Liver (tissue), 9 donors: Measurements from ENCODE around the gene CLDN10. TPM values are rescaled to one million over a fixed set of nuclear protein-coding genes. Genes with fewer than 3 reads are reported as not detected.
A peak's percentile ranks its signal among the peaks of the same experiment; 100 is the strongest.

ENCODE experiments used
- DNase-seq: peaks from one replicate; pipeline ENCODE4 v3.0.0-alpha.2; 2017; ENCODE audit warnings: low spot score
- H3K27ac ChIP-seq, 2 donors: one replicate each; pipeline ENCODE4 v1.7.0; 2013; ENCODE audit warnings: inconsistent platforms in 2 of 2, low read length in 2 of 2, control low read depth in 1 of 2, low read depth in 1 of 2, mild to moderate bottlenecking in 1 of 2
- H3K27me3 ChIP-seq, 4 donors: one replicate each; pipeline versions ENCODE4 v1.6.1 to v1.7.0; 2013; ENCODE audit warnings: low read length in 3 of 4, inconsistent platforms in 1 of 4, mild to moderate bottlenecking in 1 of 4, moderate library complexity in 1 of 4; ENCODE audit not compliant: control insufficient read depth in 4 of 4, insufficient read depth in 4 of 4
- H3K36me3 ChIP-seq, 4 donors: one replicate each; pipeline versions ENCODE4 v1.6.1 to v1.7.0; 2013; ENCODE audit warnings: low read length in 3 of 4, mild to moderate bottlenecking in 3 of 4, low read depth in 1 of 4, moderate library complexity in 1 of 4; ENCODE audit not compliant: control insufficient read depth in 4 of 4, insufficient read depth in 3 of 4
- H3K4me1 ChIP-seq, 4 donors: one replicate each; pipeline versions ENCODE4 v1.6.1 to v1.7.0; 2013; ENCODE audit warnings: low read length in 3 of 4, mild to moderate bottlenecking in 3 of 4, moderate library complexity in 1 of 4; ENCODE audit not compliant: control insufficient read depth in 4 of 4, insufficient read depth in 4 of 4
- H3K4me3 ChIP-seq, 3 donors: one replicate each; pipeline versions ENCODE4 v1.6.1 to v1.7.0; 2013; ENCODE audit warnings: low read length in 3 of 3, control low read depth in 1 of 3, low read depth in 1 of 3, mild to moderate bottlenecking in 1 of 3
- H3K9ac ChIP-seq, 2 donors: one replicate each; pipeline ENCODE4 v1.7.0; 2013; ENCODE audit warnings: low read length in 2 of 2, mild to moderate bottlenecking in 2 of 2, moderate library complexity in 2 of 2, control low read depth in 1 of 2, low read depth in 1 of 2
- H3K9me3 ChIP-seq, 4 donors: one replicate each; pipeline versions ENCODE4 v1.6.1 to v1.7.0; 2013; ENCODE audit warnings: low read length in 3 of 4; ENCODE audit not compliant: control insufficient read depth in 4 of 4
- FOXA2 ChIP-seq: IDR thresholded peaks from 2 replicates; pipeline ENCODE4 v1.6.1; 2016; ENCODE audit warnings: antibody characterized with exemption
- HNF4A ChIP-seq, 2 donors: conservative IDR thresholded peaks; 2 replicates each; pipeline ENCODE4 v1.6.1; 2016; ENCODE audit warnings: antibody characterized with exemption in 2 of 2, mild to moderate bottlenecking in 2 of 2
- HNF4G ChIP-seq: IDR thresholded peaks from 2 replicates; pipeline ENCODE4 v1.6.1; 2016; ENCODE audit warnings: antibody characterized with exemption
- RAD21 ChIP-seq, 2 donors: IDR thresholded peaks; 2 replicates each; pipeline ENCODE4 v1.6.1; 2016; ENCODE audit warnings: antibody characterized with exemption in 2 of 2, mild to moderate bottlenecking in 2 of 2
- RXRA ChIP-seq, 2 donors: IDR thresholded peaks; 2 replicates each; pipeline ENCODE4 v1.6.1; 2017 to 2018; ENCODE audit warnings: antibody characterized with exemption in 2 of 2, mild to moderate bottlenecking in 1 of 2
- SP1 ChIP-seq: IDR thresholded peaks from 2 replicates; pipeline ENCODE4 v1.6.1; 2018; ENCODE audit warnings: antibody characterized with exemption, mild to moderate bottlenecking
- TAF1 ChIP-seq: conservative IDR thresholded peaks from 2 replicates; pipeline ENCODE4 v1.6.1; 2016; ENCODE audit warnings: antibody characterized with exemption, mild to moderate bottlenecking
- YY1 ChIP-seq: IDR thresholded peaks from 2 replicates; pipeline ENCODE4 v1.6.1; 2016; ENCODE audit warnings: antibody characterized with exemption, mild to moderate bottlenecking
- ZBTB33 ChIP-seq: IDR thresholded peaks from 2 replicates; pipeline ENCODE4 v1.6.1; 2016; ENCODE audit warnings: antibody characterized with exemption
- WGBS: extraction: QIAGEN DNeasy Blood & Tissue Kit; methylation state at CpG from one replicate; pipeline ENCODE4 v1.1.7; 2013; 5-methylcytosine and 5-hydroxymethylcytosine counted together
- polyA plus RNA-seq, 2 donors: library from polyadenylated mRNA; stranded (reverse) in 1 of 2; unstranded in 1 of 2; fragments of 200-250 nt in 1 of 2; fragments of >200 nt in 1 of 2; fragmentation: Nextera tagmentation in 1 of 2; extraction: Ambion mirVana in 1 of 2; gene quantifications; one replicate each; pipeline versions ENCODE4 v1.2.1 to v1.2.3, GENCODE V29; 2013 to 2015
- total RNA-seq, 2 donors: library from RNA; depleted of rRNA; stranded (reverse); fragments of >200 nt; gene quantifications; one replicate each; pipeline ENCODE4 v1.2.3, GENCODE V29; 2014
- TF ChIP-seq, protein P1 (sequence below): IDR thresholded peaks from 2 replicates; pipeline ENCODE4 v1.6.1; 2016; ENCODE audit warnings: antibody characterized with exemption, mild to moderate bottlenecking
- donor health status: healthy.
- donor health status: healthy.
- donor health status: healthy.
- donor health status: healthy.
- donor health status: healthy.

Gene CLDN10
- total and polyA plus RNA-seq, 4 donors, result 0.79 to 15.1 (median 3.1) TPM

DNA sequence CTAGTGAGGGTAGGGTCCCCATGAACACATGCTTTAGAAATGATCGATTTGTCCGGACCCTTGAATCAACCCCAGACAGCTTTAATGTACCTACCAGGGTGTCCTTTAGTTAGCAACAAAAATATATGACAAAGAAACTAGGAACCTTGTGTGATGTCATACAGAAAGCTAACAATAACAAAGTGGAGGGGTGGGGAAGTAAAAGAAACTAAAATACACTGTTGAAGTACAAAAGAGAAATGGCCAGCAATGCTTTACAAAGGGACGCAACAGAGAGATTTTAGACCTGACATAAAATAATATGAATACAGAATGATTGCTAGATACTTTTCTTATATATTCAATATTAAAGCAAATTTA lies 52.0 kb downstream of the CLDN10 start:
- no peak overlapping the region for H3K27ac ChIP-seq
- WGBS, result 79% methylated on average over 3 of the region's 3 CpGs
- no peaks in the 10 kb centered on the region for H3K27me3 ChIP-seq
- H3K9me3 ChIP-seq, result no peaks in the 10 kb centered on the region
- TF ChIP-seq, protein P1, sequence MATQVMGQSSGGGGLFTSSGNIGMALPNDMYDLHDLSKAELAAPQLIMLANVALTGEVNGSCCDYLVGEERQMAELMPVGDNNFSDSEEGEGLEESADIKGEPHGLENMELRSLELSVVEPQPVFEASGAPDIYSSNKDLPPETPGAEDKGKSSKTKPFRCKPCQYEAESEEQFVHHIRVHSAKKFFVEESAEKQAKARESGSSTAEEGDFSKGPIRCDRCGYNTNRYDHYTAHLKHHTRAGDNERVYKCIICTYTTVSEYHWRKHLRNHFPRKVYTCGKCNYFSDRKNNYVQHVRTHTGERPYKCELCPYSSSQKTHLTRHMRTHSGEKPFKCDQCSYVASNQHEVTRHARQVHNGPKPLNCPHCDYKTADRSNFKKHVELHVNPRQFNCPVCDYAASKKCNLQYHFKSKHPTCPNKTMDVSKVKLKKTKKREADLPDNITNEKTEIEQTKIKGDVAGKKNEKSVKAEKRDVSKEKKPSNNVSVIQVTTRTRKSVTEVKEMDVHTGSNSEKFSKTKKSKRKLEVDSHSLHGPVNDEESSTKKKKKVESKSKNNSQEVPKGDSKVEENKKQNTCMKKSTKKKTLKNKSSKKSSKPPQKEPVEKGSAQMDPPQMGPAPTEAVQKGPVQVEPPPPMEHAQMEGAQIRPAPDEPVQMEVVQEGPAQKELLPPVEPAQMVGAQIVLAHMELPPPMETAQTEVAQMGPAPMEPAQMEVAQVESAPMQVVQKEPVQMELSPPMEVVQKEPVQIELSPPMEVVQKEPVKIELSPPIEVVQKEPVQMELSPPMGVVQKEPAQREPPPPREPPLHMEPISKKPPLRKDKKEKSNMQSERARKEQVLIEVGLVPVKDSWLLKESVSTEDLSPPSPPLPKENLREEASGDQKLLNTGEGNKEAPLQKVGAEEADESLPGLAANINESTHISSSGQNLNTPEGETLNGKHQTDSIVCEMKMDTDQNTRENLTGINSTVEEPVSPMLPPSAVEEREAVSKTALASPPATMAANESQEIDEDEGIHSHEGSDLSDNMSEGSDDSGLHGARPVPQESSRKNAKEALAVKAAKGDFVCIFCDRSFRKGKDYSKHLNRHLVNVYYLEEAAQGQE, result no peak
- peak; percentile 4 for TF ChIP-seq SP1
- H3K4me3 ChIP-seq, result no peak overlapping the region
- H3K36me3 ChIP-seq, result no peaks in the 10 kb centered on the region
- H3K4me1 ChIP-seq, result peaks cover 6 to 13% (median 11%) of the 10 kb centered on the region in 4 donors
- DNase-seq, result no peak
- H3K9ac ChIP-seq, result peak overlapping the region in 1 of 2 donors; percentile 50

DNA sequence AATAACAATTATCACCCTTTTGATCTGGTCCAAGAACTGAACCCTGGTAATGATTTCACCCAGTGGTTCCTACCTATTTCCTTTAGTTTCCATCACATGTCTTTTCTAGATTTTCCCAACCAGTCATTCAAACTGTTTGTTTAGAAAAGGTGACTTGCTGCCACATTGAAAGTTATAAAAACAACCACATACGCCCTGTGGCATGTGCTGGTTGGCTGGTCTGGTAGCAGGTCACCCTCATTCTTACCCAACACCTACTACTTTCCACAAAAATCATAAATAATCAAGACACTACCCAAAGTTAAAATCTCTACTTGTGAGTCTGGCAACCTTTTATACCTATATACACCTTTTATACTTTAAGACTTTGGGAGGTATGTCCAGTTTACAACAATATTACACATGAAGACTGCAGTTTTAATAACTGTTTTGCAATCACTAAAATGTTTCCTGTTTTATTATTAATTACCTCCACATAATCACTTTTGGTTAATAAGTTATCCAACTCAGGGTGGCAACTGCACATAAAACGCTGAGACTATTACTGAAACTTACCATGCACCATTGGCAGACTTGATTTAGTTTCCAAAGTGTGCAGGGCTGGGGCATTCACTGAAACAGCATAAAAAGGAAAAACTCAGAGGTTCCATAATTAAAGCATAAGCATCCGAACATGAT lies 53.1 kb downstream of the CLDN10 start:
- Histone ChIP-seq H3K9ac (no peak overlapping the region), H3K27ac (no peak overlapping the region), H3K9me3 (no peaks in the 10 kb centered on the region), H3K4me1 (peaks cover 6 to 13% (median 11%) of the 10 kb centered on the region in 4 donors), H3K4me3 (no peak overlapping the region), H3K36me3 (no peaks in the 10 kb centered on the region), H3K27me3 (no peaks in the 10 kb centered on the region)
- TF ChIP-seq TAF1 (no peak), SP1 (no peak), HNF4G (no peak), HNF4A (conservative IDR thresholded peaks at IDR 0.05) (peak; percentile 42)
- 66% methylated on average over 3 of the region's 3 CpGs for WGBS
- DNase-seq, result no peak

DNA sequence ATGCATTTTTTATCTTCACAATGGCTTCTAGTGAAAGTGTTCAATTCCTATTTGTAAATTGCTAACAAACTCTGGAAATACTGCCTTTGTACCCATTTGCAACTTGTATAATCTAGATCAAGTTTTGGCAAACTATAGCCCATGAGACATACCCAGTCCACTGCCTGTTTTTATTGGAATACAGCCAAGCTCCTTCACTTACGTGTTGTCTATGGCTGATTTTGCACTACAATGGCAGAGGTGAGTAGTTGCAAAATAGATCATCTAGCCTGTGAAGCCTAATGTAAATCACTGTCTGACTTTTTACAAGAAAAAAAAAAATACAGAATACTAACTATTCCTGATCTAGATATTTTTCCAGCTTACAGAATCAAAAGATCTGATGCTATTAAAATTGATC lies 54.8 kb downstream of the CLDN10 start:
- Histone ChIP-seq H3K27ac (no peak overlapping the region), H3K27me3 (no peaks in the 10 kb centered on the region), H3K4me3 (no peak overlapping the region), H3K9ac (peak overlapping the region in 1 of 2 donors; percentile 24), H3K9me3 (no peaks in the 10 kb centered on the region), H3K4me1 (peaks cover 6 to 13% (median 11%) of the 10 kb centered on the region in 4 donors), H3K36me3 (no peaks in the 10 kb centered on the region)
- DNase-seq, result no peak
- 12% methylated on average over 1 of the region's 1 CpG for WGBS
- peak; percentile 87 for TF ChIP-seq YY1
- TF ChIP-seq SP1, result no peak
- no peak for TF ChIP-seq FOXA2
- TF ChIP-seq RAD21 (IDR thresholded peaks at IDR 0.05), result peak in 1 of 2 donors; percentile 7
- TF ChIP-seq HNF4A (conservative IDR thresholded peaks at IDR 0.05), result peak; percentile 40 to 58
- TF ChIP-seq RXRA (IDR thresholded peaks at IDR 0.05), result peak in 1 of 2 donors; percentile 36
- peak; percentile 36 for TF ChIP-seq ZBTB33
